KOPT-K1 (cell line): ENCODE measurements around the gene CACNA1A.

Experiments used
- H3K27ac ChIP-seq: fragments of 200-600 bp; sonication (generic); 2 replicates; pipeline ENCODE4 v1.5.1; 2016; ENCODE audit warnings: antibody characterized with exemption, mild to moderate bottlenecking, low read depth, low read length; ENCODE audit not compliant: poor library complexity, severe bottlenecking
- H3K36me3 ChIP-seq: fragments of 200-600 bp; sonication (generic); 2 replicates; pipeline ENCODE4 v1.5.1; 2017; ENCODE audit warnings: antibody characterized with exemption, mild to moderate bottlenecking, low read length, moderate library complexity; ENCODE audit not compliant: insufficient read depth
- H3K9me3 ChIP-seq: fragments of 200-600 bp; sonication (generic); 2 replicates; pipeline ENCODE4 v1.5.1; 2017; ENCODE audit warnings: antibody characterized with exemption, low read length, mild to moderate bottlenecking; ENCODE audit not compliant: insufficient read depth, poor library complexity, severe bottlenecking

The CACNA1A gene

DNA sequence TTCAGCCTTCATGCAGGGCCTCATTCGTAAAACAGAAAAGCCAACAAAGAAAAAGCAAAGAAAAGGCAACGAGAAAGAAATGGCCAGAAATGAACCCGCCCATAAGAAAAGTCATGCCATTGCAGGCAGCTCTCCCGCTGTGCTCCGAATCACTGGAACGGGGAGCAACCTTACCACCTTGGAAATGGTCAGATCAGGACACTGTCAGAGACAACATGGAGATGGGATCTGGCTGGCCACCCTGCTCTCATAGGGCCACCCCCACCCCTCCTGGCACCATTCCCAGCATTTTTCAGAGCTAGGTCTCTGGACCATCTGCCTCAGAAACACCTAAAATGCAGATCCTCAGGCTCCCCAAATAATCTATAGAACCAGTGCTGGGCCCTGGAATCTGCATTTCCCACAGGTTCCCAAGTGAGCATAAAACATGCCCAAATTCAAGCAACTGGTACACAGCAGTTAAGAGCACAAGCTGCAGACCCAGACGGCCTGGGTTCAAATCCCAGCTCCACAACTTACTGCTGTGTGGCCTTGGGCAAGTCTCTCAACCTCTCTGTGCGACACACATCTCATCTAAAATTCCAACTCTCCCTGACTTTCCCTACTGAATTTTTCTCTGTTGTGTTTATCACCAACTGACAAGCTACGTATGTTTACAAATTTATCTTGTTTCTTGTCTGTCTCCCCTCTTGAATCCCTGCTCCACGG is 204.5 kb downstream of the CACNA1A start:
- H3K27ac ChIP-seq, result no peak overlapping the region
- H3K9me3 ChIP-seq, result peaks cover 6% of the 10 kb centered on the region
- no peaks in the 10 kb centered on the region for H3K36me3 ChIP-seq

DNA sequence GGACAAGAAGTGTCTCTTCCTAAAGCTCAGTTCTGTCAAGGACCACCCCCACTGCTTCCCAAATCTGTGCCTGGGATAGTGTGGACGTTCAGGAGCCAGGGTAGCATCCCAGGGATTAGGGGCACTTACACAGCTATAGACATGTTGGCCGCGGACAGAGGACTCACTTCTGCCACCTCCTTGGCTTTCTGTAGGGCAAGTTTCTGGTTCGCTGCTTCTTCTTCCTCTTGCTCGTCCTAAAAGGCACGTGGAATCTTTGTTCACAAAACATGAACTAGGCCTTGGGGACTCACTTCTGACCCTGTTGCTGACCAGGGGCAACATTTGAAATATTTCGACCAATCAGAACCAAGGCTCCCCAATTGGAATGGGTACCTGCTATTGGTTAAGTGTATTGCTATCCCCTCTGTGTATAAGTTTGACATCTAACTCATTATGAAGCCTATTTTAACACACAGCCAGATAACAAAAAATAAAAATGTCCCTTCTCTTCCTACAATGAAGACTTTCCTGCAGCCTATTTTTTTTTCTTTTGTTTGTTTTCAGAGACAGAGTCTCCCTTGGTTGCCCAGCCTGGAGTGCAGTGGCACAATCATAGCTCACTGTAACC is 205.8 kb downstream of the CACNA1A start:
- H3K36me3 ChIP-seq, result no peaks in the 10 kb centered on the region
- peaks cover 6% of the 10 kb centered on the region for H3K9me3 ChIP-seq
- H3K27ac ChIP-seq, result no peak overlapping the region

DNA sequence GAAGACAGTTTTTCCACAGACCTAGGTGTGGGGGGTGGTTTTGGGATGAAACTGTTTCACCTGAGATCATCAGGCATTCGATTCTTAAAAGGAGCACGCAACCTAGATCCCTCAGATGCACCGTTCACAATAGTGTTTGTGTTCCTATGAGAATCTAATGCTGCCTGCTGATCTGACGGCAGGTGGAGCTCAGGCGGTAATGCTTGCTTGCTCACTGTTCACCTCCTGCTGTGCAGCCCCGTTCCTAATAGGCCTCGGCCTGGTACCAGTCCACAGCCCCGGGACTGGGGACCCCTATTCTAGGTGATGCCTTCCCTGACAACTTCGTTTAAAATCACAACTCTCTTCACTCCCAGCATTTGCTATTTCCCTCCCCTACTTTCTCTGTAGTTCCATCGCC is 206.4 kb downstream of the CACNA1A start:
- Histone ChIP-seq H3K9me3 (peaks cover 3% of the 10 kb centered on the region), H3K27ac (no peak overlapping the region), H3K36me3 (no peaks in the 10 kb centered on the region)

DNA sequence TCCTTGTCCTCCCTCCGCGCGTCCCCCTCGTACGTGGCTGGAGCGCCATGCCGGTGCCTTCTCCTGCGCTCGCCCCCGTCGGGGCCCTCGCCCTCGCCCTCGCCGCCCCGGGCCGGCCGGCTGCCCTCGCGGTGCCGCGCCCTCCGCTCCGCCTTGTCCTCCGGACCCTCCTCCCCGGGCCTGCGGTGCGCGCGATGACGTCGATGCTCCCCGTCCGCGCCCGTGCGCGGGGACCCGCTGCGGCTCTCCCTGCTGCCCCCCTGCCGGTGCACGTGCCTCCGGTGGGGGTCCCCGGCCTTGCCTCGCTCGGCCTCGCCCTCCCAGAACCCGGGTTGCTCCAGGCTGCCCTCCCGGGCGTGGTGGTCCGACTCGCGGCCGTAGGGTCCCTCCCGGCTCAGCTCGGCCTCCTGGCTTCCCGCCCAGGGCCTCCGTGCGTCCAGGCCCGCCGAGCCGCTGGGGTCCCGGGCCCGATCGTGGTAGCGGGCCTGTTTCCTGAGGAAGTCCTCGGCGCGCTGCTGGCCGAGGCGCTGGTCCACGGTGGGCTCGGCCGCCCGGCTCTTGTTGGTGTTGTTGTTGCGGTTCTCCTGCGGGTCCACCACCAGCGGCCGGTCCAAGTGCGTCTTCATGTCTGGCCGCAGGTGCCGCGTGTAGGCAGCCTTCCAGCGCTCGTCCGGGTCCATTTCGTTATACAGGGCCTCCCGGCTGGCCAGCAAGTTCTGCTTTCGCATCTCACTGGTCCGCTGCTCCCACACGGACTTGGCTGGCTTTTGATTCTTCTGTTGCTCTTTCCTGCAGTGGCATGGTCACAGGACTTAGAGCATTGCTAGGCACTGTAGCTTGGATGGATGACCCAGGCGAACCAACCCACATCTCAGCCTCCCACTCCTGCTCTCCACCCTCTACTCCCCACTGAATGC is 207.5 kb downstream of the CACNA1A start:
- Histone ChIP-seq H3K9me3 (no peaks in the 10 kb centered on the region), H3K27ac (no peak overlapping the region), H3K36me3 (no peaks in the 10 kb centered on the region)

DNA sequence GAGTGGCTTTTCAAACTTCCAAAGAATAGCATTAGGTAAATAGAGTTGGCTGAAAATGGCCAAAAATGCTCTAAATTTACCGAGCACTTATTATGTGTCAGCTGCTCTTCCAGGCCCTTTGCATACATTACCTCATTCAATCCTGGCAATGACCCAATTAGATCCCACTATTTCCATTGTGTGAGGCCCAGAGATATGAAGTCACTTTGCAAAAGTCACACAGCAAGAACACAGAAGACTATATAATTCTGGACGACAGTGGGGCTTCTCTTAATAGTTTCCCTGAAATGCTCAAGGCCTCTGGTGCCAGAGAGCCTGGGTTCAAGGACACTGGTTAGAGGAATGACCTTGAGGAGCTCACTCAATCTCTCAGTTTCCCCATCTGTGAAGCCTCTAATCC is 209.3 kb downstream of the CACNA1A start:
- H3K27ac ChIP-seq, result no peak overlapping the region
- no peaks in the 10 kb centered on the region for H3K36me3 ChIP-seq
- no peaks in the 10 kb centered on the region for H3K9me3 ChIP-seq

DNA sequence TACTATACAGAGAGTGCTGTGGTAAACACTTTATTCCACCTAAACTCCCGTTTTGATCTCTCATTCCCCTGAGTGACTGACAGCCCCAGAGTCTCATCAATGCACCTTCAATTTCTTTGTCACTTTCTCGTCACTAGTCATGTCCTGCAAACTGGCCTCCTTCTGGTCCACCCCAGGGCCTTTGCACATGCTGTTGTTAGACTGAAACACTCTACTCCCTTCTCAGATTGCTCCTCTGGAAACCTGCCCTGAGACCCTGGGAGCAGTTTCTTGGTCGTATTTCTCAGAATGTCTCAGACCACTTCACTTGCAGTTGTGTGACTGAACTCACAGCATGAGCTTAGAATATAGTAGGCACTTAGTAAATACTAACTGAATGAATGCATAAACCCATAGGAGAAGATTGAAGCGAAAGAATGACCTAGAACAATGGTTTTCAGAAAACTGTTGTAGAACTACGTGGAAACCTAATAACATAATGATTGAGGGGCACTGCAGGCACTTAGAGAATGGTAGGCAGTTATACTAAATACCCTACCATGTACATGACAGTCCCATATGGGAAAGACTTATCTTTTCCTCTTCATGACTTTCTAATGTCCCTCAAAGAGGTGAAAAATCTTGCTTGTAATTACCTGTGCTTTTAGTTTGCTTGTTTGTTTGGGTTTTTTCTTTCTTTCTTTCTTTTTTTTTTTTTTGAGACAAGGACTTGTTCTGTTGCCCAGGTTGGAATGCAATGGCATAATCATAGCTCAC is 211.3 kb downstream of the CACNA1A start:
- Histone ChIP-seq H3K27ac (no peak overlapping the region), H3K9me3 (no peaks in the 10 kb centered on the region), H3K36me3 (no peaks in the 10 kb centered on the region)

DNA sequence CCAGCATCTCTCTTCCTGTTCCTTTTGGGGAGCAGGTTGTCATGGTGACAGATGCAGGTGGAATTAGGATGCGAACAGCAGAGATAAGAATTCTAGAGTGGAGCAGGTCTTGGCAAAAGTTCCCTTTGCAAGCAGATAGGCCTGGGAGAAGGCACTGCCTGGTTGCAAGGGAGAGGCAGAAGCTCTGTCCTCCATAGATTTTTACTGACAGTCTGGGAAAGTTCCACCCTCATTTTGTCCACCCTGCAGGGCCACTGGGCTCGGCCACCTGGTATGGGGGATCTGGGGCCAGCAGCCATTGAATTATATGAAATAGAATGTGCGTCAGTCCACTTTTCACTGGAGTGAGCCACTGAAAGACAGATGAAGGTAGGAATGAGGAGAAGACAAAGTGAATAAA is 214.4 kb downstream of the CACNA1A start:
- no peak overlapping the region for H3K27ac ChIP-seq
- no peaks in the 10 kb centered on the region for H3K36me3 ChIP-seq
- no peaks in the 10 kb centered on the region for H3K9me3 ChIP-seq

DNA sequence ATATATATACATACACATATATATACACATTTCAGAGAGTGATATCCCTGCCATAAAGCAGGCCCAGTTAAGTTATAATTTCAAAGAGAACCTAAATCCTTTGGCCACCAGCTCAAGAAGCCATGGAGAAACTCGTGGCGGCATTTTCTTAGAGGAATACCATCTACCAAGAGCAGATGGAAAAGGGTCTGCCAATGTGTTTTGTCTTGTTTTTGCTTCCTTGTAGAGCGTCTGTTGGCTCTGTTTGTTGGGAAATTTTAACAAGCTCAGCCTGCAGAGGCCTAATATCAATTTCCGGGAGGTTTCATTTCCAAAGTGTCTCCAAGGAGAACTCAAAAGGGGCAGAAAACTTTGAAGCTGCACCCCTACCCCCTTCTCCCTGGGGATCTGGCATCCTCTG is 215.5 kb downstream of the CACNA1A start:
- H3K36me3 ChIP-seq, result no peaks in the 10 kb centered on the region
- no peaks in the 10 kb centered on the region for H3K9me3 ChIP-seq

DNA sequence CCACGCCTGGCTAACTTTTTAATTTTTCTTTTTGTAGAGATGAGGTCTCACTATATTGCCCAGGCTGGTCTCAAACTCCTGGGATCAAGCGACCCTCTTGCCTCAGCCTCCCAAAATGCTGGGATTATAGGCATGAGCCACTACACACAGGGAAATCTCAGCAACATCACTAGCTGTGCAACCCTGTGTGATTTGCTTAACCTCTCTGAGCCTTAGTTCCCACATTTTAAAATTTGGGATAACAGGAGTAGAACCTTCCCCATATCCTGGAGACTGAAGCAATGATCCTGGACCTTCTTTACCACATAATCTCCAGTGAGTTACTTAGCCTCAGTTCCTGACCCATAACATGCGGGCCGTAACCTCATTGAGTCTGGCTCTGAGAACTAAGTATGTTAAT is 217.0 kb downstream of the CACNA1A start:
- Histone ChIP-seq H3K27ac (no peak overlapping the region), H3K36me3 (no peaks in the 10 kb centered on the region), H3K9me3 (no peaks in the 10 kb centered on the region)

More for the DNA sequence above, 215.5 kb downstream of the CACNA1A start:
- no peak overlapping the region for H3K27ac ChIP-seq

DNA sequence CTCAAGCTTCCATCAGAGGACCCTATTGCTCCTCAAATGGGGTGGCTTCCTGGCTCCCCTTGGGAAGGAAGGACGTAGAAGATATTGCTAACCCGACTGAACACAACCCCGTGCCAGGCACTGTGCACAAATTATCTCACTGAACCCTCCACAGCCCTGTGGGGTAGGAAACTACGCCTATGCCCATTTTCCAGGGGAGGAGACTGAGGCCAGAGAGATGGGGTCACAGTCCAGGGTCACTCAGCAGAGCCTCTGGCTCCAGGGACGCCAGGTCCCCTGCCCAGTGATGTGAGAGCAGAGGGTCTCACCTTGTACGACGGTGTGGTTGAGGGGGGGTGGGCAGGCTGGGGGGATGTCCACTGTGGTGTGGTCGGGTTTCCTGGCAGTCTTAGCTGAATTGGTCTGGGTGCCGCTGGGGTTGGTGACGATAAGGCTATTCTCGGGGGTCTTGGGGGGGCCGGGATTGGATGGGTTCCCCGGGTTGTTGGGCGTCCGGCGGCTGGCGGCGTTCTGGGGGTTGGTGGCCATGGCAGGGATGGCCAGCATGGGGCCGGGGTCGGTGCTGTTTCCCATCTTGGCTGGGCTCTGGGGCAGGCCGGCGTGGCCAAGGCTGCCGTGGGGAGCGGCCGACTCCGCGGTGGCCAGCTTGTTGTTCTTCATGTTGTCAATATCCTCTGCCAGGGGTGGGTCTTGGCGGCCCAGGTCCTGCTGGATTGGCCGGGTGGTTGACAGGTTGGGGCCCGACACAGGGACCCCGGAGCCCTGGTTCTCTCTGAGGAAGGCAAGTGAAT is 219.9 kb downstream of the CACNA1A start:
- Histone ChIP-seq H3K36me3 (no peaks in the 10 kb centered on the region), H3K27ac (no peak overlapping the region), H3K9me3 (no peaks in the 10 kb centered on the region)

DNA sequence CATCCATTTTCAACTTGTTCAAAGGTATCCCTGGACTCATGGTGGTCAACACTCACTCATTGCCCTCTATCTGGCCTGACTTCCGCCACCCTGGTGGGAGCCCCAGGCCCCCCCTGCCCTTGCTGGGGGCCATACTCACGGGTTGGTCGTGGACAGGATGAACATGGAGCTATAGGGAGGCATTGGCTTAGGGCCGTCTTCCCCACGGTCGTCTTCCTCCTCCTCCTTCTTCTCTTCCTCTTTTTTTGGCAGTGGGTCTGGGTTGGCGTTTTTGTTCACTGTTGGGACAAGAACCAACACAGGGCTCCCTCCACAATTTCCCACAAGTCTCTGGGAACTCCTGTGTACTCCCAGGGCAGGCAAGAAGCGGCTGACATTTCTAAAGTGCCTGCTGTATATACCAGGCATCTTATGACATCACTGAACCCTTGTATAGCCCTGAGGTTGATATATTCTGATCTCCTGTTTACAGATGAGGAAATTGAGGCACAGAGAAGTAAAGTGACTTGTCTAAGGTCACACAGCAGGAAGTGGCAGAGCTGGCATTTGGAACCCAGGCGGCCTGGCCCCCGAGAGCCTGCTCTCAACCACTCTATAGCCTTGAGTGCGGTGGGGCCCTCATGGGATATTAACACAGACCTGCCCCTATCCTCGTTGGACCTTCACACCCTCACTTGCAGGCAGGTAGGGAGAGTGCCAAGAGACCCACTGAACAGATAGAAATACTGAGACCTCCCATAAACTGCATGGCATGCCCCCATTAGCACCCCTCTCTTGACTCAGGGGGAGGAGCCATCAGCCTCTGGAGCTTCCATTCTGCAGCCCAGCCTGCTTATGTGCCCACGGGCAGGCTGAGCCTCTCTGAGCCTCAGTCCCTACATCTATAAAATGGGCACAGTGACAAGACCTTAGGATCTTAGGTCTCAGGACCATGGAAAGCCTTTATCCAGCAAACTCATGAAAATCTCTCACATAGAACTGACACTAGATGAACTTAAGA is 221.1 kb downstream of the CACNA1A start:
- Histone ChIP-seq H3K36me3 (no peaks in the 10 kb centered on the region), H3K27ac (no peak overlapping the region), H3K9me3 (no peaks in the 10 kb centered on the region)

DNA sequence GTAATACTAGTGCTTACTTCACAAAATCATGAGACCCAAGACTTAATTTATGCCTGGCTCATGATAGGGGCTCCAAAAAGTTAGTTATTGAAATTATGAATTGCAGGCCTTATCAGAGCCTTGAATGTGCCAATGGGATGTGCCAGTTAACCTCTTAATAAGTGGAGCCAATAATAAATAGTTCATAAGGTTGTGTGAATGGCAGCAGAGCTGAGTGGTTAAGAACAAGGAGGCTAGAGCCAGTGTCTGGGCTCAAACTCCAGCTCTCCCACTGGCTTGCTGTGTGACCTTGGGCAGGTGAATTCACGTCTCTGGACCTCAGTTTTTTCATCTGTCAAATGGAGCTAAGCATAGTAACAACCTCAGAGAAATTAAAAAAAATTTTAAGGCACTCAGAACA is 222.4 kb downstream of the CACNA1A start:
- Histone ChIP-seq H3K9me3 (no peaks in the 10 kb centered on the region), H3K27ac (no peak overlapping the region), H3K36me3 (no peaks in the 10 kb centered on the region)

DNA sequence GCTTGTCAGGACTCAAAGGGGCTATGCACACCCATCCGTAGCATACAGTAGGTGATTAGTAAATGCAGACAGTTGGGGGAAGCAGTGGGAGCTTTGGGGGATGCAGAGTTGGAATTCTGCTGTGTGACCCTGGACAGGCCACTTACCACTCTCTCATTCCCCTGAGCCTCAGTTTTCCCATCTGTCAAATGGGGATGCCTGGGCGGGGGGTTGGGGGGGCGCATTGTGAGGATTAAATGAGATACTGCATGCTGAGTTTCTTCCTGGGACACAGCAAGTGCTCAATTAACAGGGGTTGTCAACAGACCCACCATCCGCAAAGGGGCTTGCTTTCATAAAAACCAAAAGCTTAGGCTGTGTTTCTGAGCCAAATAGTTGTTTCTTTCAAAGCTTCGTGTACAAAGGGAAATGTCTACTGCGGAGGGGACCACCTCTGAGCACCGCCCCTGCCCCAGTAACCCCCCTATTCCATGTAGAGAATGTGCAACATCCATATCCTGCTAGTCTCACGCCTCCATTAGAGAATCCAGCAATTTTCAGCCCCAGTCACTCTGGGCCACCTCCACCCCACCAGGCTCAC is 223.7 kb downstream of the CACNA1A start:
- H3K36me3 ChIP-seq, result no peaks in the 10 kb centered on the region
- no peaks in the 10 kb centered on the region for H3K9me3 ChIP-seq
- H3K27ac ChIP-seq, result no peak overlapping the region
